T-helper 1 cell treated with Interleukin-12 subunit alpha and Interleukin-12 subunit beta and Interleukin-4 antibody, amounts not matched to agents 30 μg/mL and 1 μg/mL, for 36 hours (primary cell): ENCODE measurements around the gene C14orf39.
"Not testable (repeated sequence)": the region's sequence is repeated elsewhere in the genome, so short reads cannot be mapped to it uniquely, and the experiment has no call there.

ENCODE experiments used
- H3K27ac Mint-ChIP-seq: one replicate; pipeline ENCODE4 v1.8.0; 2021; ENCODE audit warnings: mild to moderate bottlenecking, mixed read lengths
- H3K27me3 Mint-ChIP-seq: one replicate; pipeline ENCODE4 v1.8.0; 2021; ENCODE audit warnings: low read depth, mixed read lengths
- H3K36me3 Mint-ChIP-seq: one replicate; pipeline ENCODE4 v1.8.0; 2021; ENCODE audit warnings: low read depth, mixed read lengths
- H3K4me1 Mint-ChIP-seq: one replicate; pipeline ENCODE4 v1.8.0; 2021; ENCODE audit warnings: low read depth, mixed read lengths
- H3K4me3 Mint-ChIP-seq: one replicate; pipeline ENCODE4 v1.8.0; 2021; ENCODE audit warnings: mild to moderate bottlenecking, moderate library complexity, mixed read lengths
- H3K9me3 Mint-ChIP-seq: one replicate; pipeline ENCODE4 v1.8.0; 2021; ENCODE audit warnings: mixed read lengths

The C14orf39 gene

GRCh38 chr14:60508363-60508706 lies 22.5 kb upstream of the C14orf39 start:
- Mint-ChIP-seq H3K27ac (no peak overlapping the region), H3K4me1 (peaks cover 7% of the 10 kb centered on the region), H3K36me3 (peaks cover 6% of the 10 kb centered on the region), H3K4me3 (no peak overlapping the region), H3K27me3 (peaks cover 85% of the 10 kb centered on the region), H3K9me3 (no peaks in the 10 kb centered on the region)

- H3K4me1 Mint-ChIP-seq, result peaks cover 7% of the 10 kb centered on the region
- H3K36me3 Mint-ChIP-seq, result peaks cover 6% of the 10 kb centered on the region
- H3K4me3 Mint-ChIP-seq, result no peak overlapping the region
- peaks cover 87% of the 10 kb centered on the region for H3K27me3 Mint-ChIP-seq
- H3K27ac Mint-ChIP-seq, result peak overlapping the region; percentile 31
- H3K9me3 Mint-ChIP-seq, result no peaks in the 10 kb centered on the region
Measured at GRCh38 chr14:60506985-60507829, 21.3 kb upstream of the C14orf39 start.

GRCh38 chr14:60506462-60506984 lies 20.7 kb upstream of the C14orf39 start:
- peaks cover 86% of the 10 kb centered on the region for H3K27me3 Mint-ChIP-seq
- H3K36me3 Mint-ChIP-seq, result peaks cover 6% of the 10 kb centered on the region
- no peak overlapping the region for H3K4me3 Mint-ChIP-seq
- no peak overlapping the region for H3K27ac Mint-ChIP-seq
- H3K9me3 Mint-ChIP-seq, result no peaks in the 10 kb centered on the region
- H3K4me1 Mint-ChIP-seq, result peaks cover 7% of the 10 kb centered on the region

GRCh38 chr14:60506010-60506409 lies 20.1 kb upstream of the C14orf39 start:
- Mint-ChIP-seq H3K36me3 (peaks cover 6% of the 10 kb centered on the region), H3K9me3 (no peaks in the 10 kb centered on the region), H3K27me3 (peaks cover 86% of the 10 kb centered on the region), H3K27ac (no peak overlapping the region), H3K4me3 (no peak overlapping the region), H3K4me1 (peaks cover 7% of the 10 kb centered on the region)

- H3K27ac Mint-ChIP-seq, result no peak overlapping the region
- peaks cover 87% of the 10 kb centered on the region for H3K27me3 Mint-ChIP-seq
- no peak overlapping the region for H3K4me3 Mint-ChIP-seq
- H3K36me3 Mint-ChIP-seq, result peaks cover 6% of the 10 kb centered on the region
- peaks cover 7% of the 10 kb centered on the region for H3K4me1 Mint-ChIP-seq
- no peaks in the 10 kb centered on the region for H3K9me3 Mint-ChIP-seq
Measured at GRCh38 chr14:60505448-60505847, 19.6 kb upstream of the C14orf39 start.

- Mint-ChIP-seq H3K9me3 (no peaks in the 10 kb centered on the region), H3K4me3 (no peak overlapping the region), H3K27ac (no peak overlapping the region), H3K36me3 (peaks cover 4% of the 10 kb centered on the region), H3K4me1 (peaks cover 3% of the 10 kb centered on the region), H3K27me3 (peaks cover 61% of the 10 kb centered on the region)
Measured at GRCh38 chr14:60502541-60502940, 16.7 kb upstream of the C14orf39 start.

- H3K36me3 Mint-ChIP-seq, result no peaks in the 10 kb centered on the region
- no peak overlapping the region for H3K4me3 Mint-ChIP-seq
- no peak overlapping the region for H3K27ac Mint-ChIP-seq
- H3K27me3 Mint-ChIP-seq, result peaks cover 10% of the 10 kb centered on the region
- no peaks in the 10 kb centered on the region for H3K4me1 Mint-ChIP-seq
- no peaks in the 10 kb centered on the region for H3K9me3 Mint-ChIP-seq
Measured at GRCh38 chr14:60495946-60496345, 10.1 kb upstream of the C14orf39 start.

- Mint-ChIP-seq H3K9me3 (no peaks in the 10 kb centered on the region), H3K27ac (no peak overlapping the region), H3K4me1 (no peaks in the 10 kb centered on the region), H3K4me3 (no peak overlapping the region), H3K27me3 (peaks cover 11% of the 10 kb centered on the region), H3K36me3 (no peaks in the 10 kb centered on the region)
Measured at GRCh38 chr14:60490270-60490669, 4.4 kb upstream of the C14orf39 start.

GRCh38 chr14:60488175-60488574 lies 2.3 kb upstream of the C14orf39 start:
- H3K36me3 Mint-ChIP-seq, result no peaks in the 10 kb centered on the region
- peaks cover 25% of the 10 kb centered on the region for H3K27me3 Mint-ChIP-seq
- H3K4me1 Mint-ChIP-seq, result no peaks in the 10 kb centered on the region
- H3K27ac Mint-ChIP-seq, result no peak overlapping the region
- H3K4me3 Mint-ChIP-seq, result no peak overlapping the region
- no peaks in the 10 kb centered on the region for H3K9me3 Mint-ChIP-seq

GRCh38 chr14:60487211-60487610 lies 1.3 kb upstream of the C14orf39 start:
- H3K9me3 Mint-ChIP-seq, result no peaks in the 10 kb centered on the region
- H3K4me1 Mint-ChIP-seq, result no peaks in the 10 kb centered on the region
- no peaks in the 10 kb centered on the region for H3K36me3 Mint-ChIP-seq
- peaks cover 29% of the 10 kb centered on the region for H3K27me3 Mint-ChIP-seq
- H3K4me3 Mint-ChIP-seq, result no peak overlapping the region
- H3K27ac Mint-ChIP-seq, result no peak overlapping the region

GRCh38 chr14:60485057-60485597 lies 736 bp downstream of the C14orf39 start:
- Mint-ChIP-seq H3K27me3 (peaks cover 27% of the 10 kb centered on the region), H3K36me3 (no peaks in the 10 kb centered on the region), H3K4me3 (no peak overlapping the region), H3K27ac (no peak overlapping the region), H3K4me1 (no peaks in the 10 kb centered on the region), H3K9me3 (peaks cover 7% of the 10 kb centered on the region)

GRCh38 chr14:60482743-60483142 lies 3.1 kb downstream of the C14orf39 start:
- Mint-ChIP-seq H3K9me3 (peaks cover 13% of the 10 kb centered on the region), H3K36me3 (no peaks in the 10 kb centered on the region), H3K27me3 (peaks cover 27% of the 10 kb centered on the region), H3K4me1 (no peaks in the 10 kb centered on the region), H3K4me3 (no peak overlapping the region), H3K27ac (no peak overlapping the region)

- not testable (repeated sequence) for H3K36me3 Mint-ChIP-seq, H3K4me1 Mint-ChIP-seq, H3K4me3 Mint-ChIP-seq, H3K27ac Mint-ChIP-seq
- peaks cover 13% of the 10 kb centered on the region for H3K9me3 Mint-ChIP-seq
- peaks cover 21% of the 10 kb centered on the region for H3K27me3 Mint-ChIP-seq
Measured at GRCh38 chr14:60480248-60480647, 5.6 kb downstream of the C14orf39 start.

- no peaks in the 10 kb centered on the region for H3K36me3 Mint-ChIP-seq
- no peaks in the 10 kb centered on the region for H3K4me1 Mint-ChIP-seq
- H3K27me3 Mint-ChIP-seq, result peaks cover 3% of the 10 kb centered on the region
- no peak overlapping the region for H3K27ac Mint-ChIP-seq
- H3K9me3 Mint-ChIP-seq, result no peaks in the 10 kb centered on the region
- H3K4me3 Mint-ChIP-seq, result no peak overlapping the region
Measured at GRCh38 chr14:60455875-60456274, 30.0 kb downstream of the C14orf39 start.

- Mint-ChIP-seq H3K27me3 (no peaks in the 10 kb centered on the region), H3K4me3 (no peak overlapping the region), H3K36me3 (no peaks in the 10 kb centered on the region), H3K9me3 (peaks cover 6% of the 10 kb centered on the region), H3K27ac (no peak overlapping the region), H3K4me1 (no peaks in the 10 kb centered on the region)
Measured at GRCh38 chr14:60430276-60430675, 55.6 kb downstream of the C14orf39 start.
